GM23338 (cell line): Measurements from ENCODE around the gene MITF. TPM values are rescaled to one million over a fixed set of nuclear protein-coding genes. Genes with fewer than 3 reads are reported as not detected.

Experiments
- ATAC-seq: fragments of 200-7000 bp; cut with Tn5 transposase; 3 replicates; pipeline ENCODE4 v1.9.1; 2020
- DNase-seq: peaks from one replicate; pipeline ENCODE4 v3.0.0-alpha.2; 2015; ENCODE audit warnings: low spot score
- H2AFZ ChIP-seq: fragments of 200-600 bp; sonication (generic); 2 replicates; pipeline ENCODE4 v1.8.0; 2016; ENCODE audit warnings: antibody characterized with exemption, mild to moderate bottlenecking, moderate library complexity
- H3F3A ChIP-seq: fragments of 200-600 bp; sonication (generic); replicated peaks from 2 replicates; pipeline ENCODE4 v1.8.0; 2017; ENCODE audit warnings: antibody characterized with exemption, mixed run types, low read depth
- H3K27ac ChIP-seq: fragments of 200-600 bp; sonication (generic); 2 replicates; pipeline ENCODE4 v1.6.1; 2016; ENCODE audit warnings: low read depth
- H3K27me3 ChIP-seq: fragments of 200-600 bp; sonication (generic); 2 replicates; pipeline ENCODE4 v1.8.0; 2016; ENCODE audit warnings: mild to moderate bottlenecking, mixed run types, moderate library complexity; ENCODE audit not compliant: insufficient read depth
- H3K36me3 ChIP-seq: fragments of 200-600 bp; sonication (generic); 2 replicates; pipeline ENCODE4 v1.8.0; 2016; ENCODE audit warnings: mild to moderate bottlenecking; ENCODE audit not compliant: insufficient read depth
- H3K4me1 ChIP-seq: fragments of 200-600 bp; sonication (generic); 2 replicates; pipeline ENCODE4 v1.8.0; 2016; ENCODE audit warnings: mild to moderate bottlenecking, moderate library complexity; ENCODE audit not compliant: insufficient read depth
- H3K4me2 ChIP-seq: fragments of 200-600 bp; sonication (generic); 2 replicates; pipeline ENCODE4 v1.7.1; 2017; ENCODE audit warnings: mixed run types
- H3K4me3 ChIP-seq: fragments of 200-600 bp; sonication (generic); 2 replicates; pipeline ENCODE4 v1.6.1; 2016; ENCODE audit warnings: mixed run types
- H3K79me2 ChIP-seq: fragments of 200-600 bp; sonication (generic); replicated peaks from 2 replicates; pipeline ENCODE4 v1.8.0; 2017; ENCODE audit warnings: mild to moderate bottlenecking; ENCODE audit not compliant: insufficient read depth
- H3K9me2 ChIP-seq: fragments of 200-600 bp; sonication (generic); 2 replicates; pipeline ENCODE4 v1.8.0; 2017; ENCODE audit not compliant: insufficient read depth
- H4K20me1 ChIP-seq: fragments of 200-600 bp; sonication (generic); replicated peaks from 2 replicates; pipeline ENCODE4 v1.8.0; 2017; ENCODE audit warnings: mild to moderate bottlenecking; ENCODE audit not compliant: insufficient read depth
- H3K27ac Mint-ChIP-seq: 2 replicates; pipeline ENCODE4 v1.8.0; 2020; ENCODE audit warnings: inconsistent platforms, mild to moderate bottlenecking, moderate library complexity, mixed read lengths
- H3K27me3 Mint-ChIP-seq: 3 replicates; pipeline ENCODE4 v1.8.0; 2022; ENCODE audit warnings: low read depth, mild to moderate bottlenecking, moderate library complexity, mixed read lengths, inconsistent platforms; ENCODE audit not compliant: insufficient read depth, poor library complexity
- H3K36me3 Mint-ChIP-seq: 3 replicates; pipeline ENCODE4 v1.8.0; 2021; ENCODE audit warnings: low read depth, mild to moderate bottlenecking, inconsistent platforms, moderate library complexity, mixed read lengths
- H3K4me1 Mint-ChIP-seq: 3 replicates; pipeline ENCODE4 v1.8.0; 2020; ENCODE audit warnings: mild to moderate bottlenecking, inconsistent platforms, mixed read lengths
- H3K4me3 Mint-ChIP-seq: 3 replicates; pipeline ENCODE4 v1.8.0; 2021; ENCODE audit warnings: moderate library complexity, mild to moderate bottlenecking, inconsistent platforms, mixed read lengths
- H3K9me3 Mint-ChIP-seq: 3 replicates; pipeline ENCODE4 v1.8.0; 2020; ENCODE audit warnings: moderate library complexity, mild to moderate bottlenecking, inconsistent platforms, mixed read lengths
- CREB1 ChIP-seq: fragments of 250-450 bp; sonication (Bioruptor Pico); IDR thresholded peaks from 2 replicates; pipeline ENCODE4 v1.5.0; 2020; ENCODE audit warnings: low read depth, mild to moderate bottlenecking, moderate library complexity
- EZH2 ChIP-seq: fragments of 200-600 bp; sonication (generic); IDR thresholded peaks from one replicate; pipeline ENCODE4 v1.8.0; 2017; ENCODE audit warnings: antibody characterized with exemption, mild to moderate bottlenecking, low read depth; ENCODE audit not compliant: unreplicated experiment
- EZH2phosphoT487 ChIP-seq: fragments of 200-600 bp; sonication (generic); IDR thresholded peaks from one replicate; pipeline ENCODE4 v1.8.1; 2018; ENCODE audit warnings: antibody characterized with exemption; ENCODE audit not compliant: unreplicated experiment
- JUNB ChIP-seq: IDR thresholded peaks from one replicate; pipeline ENCODE4 v1.6.1; 2016; ENCODE audit warnings: antibody characterized with exemption; ENCODE audit not compliant: unreplicated experiment
- NANOG ChIP-seq: IDR thresholded peaks from 2 replicates; pipeline ENCODE4 v1.6.1; 2016; ENCODE audit warnings: antibody characterized with exemption, borderline replicate concordance
- POLR2AphosphoS5 ChIP-seq: IDR thresholded peaks from 2 replicates; pipeline ENCODE4 v1.6.1; 2016; ENCODE audit warnings: antibody characterized with exemption, low read depth
- STAT1 ChIP-seq: IDR thresholded peaks from one replicate; pipeline ENCODE4 v1.6.1; 2016; ENCODE audit warnings: antibody characterized with exemption; ENCODE audit not compliant: unreplicated experiment
- ZNF114 ChIP-seq: fragments of 250-450 bp; sonication (Bioruptor Pico); IDR thresholded peaks from 2 replicates; pipeline ENCODE4 v1.5.0; 2020; ENCODE audit warnings: mild to moderate bottlenecking, moderate library complexity
- ZNF331 ChIP-seq: fragments of 250-450 bp; sonication (Bioruptor Pico); IDR thresholded peaks from 2 replicates; pipeline ENCODE4 v1.5.0; 2020; ENCODE audit warnings: low read depth, mild to moderate bottlenecking, moderate library complexity
- polyA plus RNA-seq: library from polyadenylated mRNA; unstranded; fragments of >200 nt; fragmentation: Nextera tagmentation; extraction: Ambion mirVana; gene quantifications from 2 replicates; pipeline ENCODE4 v1.2.1, GENCODE V29; 2016
- total RNA-seq: library from RNA; depleted of rRNA; stranded (reverse); fragments of >200 nt; shearing (Covaris generic); gene quantifications from 2 replicates; pipeline ENCODE4 v1.2.3, GENCODE V29; 2014
- TF ChIP-seq, protein P1 (sequence below), 2 experiments: fragments of 200-600 bp in 1 of 2; sonication (generic) in 1 of 2; conservative IDR thresholded peaks; 2 replicates each; pipeline versions ENCODE4 v1.5.1 to v1.6.1; 2016 to 2017; ENCODE audit warnings: antibody characterized with exemption in 2 of 2, low read depth in 2 of 2, mild to moderate bottlenecking in 2 of 2, moderate library complexity in 1 of 2
- TF ChIP-seq, protein P2 (sequence below): IDR thresholded peaks from one replicate; pipeline ENCODE4 v1.6.1; 2018; ENCODE audit warnings: antibody characterized with exemption; ENCODE audit not compliant: unreplicated experiment
- TF ChIP-seq, protein P3 (sequence below): fragments of 250-450 bp; sonication (Bioruptor Pico); IDR thresholded peaks from 2 replicates; pipeline ENCODE4 v1.5.0; 2020; ENCODE audit warnings: mild to moderate bottlenecking, moderate library complexity
- TF ChIP-seq, protein P4 (sequence below): IDR thresholded peaks from 2 replicates; pipeline ENCODE4 v1.6.1; 2016; ENCODE audit warnings: antibody characterized with exemption

The MITF gene
- total and polyA plus RNA-seq, 2 experiments from 2014 or later: 1.9 to 2.4 TPM

DNA sequence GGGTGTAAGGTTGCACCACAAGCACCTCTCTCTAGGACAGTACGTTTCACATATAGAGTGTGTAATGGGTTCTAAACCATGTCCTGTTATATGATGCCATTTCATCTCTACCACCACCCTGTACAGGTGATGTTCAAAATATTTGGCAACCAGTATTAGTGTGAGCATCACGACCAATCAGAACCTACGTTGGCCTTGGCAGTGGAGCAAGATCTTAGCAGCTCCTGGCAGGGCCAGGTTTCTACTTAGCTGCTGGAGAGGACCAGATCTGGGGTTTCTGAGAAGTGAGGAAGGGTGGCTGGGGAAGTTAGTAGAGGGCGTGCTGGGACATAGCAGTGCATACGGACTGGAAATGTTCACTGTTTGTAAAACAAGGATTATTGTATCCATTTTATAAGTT lies 23.1 kb upstream of the MITF start:
- ATAC-seq: no peak
- Histone ChIP-seq H3K4me1 (peaks cover 10% of the 10 kb centered on the region), H3F3A (no peaks in the 10 kb centered on the region), H3K9me2 (peaks cover under 1% of the 10 kb centered on the region; the same call in 1 of the 2 replicates), H3K4me3 (no peak overlapping the region), H3K4me2 (no peak overlapping the region), H3K36me3 (no peaks in the 10 kb centered on the region), H4K20me1 (no peaks in the 10 kb centered on the region), H2AFZ (no peak overlapping the region), H3K79me2 (no peaks in the 10 kb centered on the region), H3K27me3 (no peaks in the 10 kb centered on the region), H3K27ac (no peak overlapping the region)
- Mint-ChIP-seq H3K27me3 (peaks cover 4% of the 10 kb centered on the region), H3K27ac (no peak overlapping the region), H3K4me1 (peaks cover 20% of the 10 kb centered on the region), H3K4me3 (no peak overlapping the region), H3K36me3 (no peaks in the 10 kb centered on the region), H3K9me3 (no peaks in the 10 kb centered on the region)
- TF ChIP-seq EZH2phosphoT487: no peak
- no peak for TF ChIP-seq EZH2
- TF ChIP-seq POLR2AphosphoS5: no peak
- no peak for TF ChIP-seq CREB1 (CRISPR knock-in tag)
- no peak for TF ChIP-seq STAT1
- TF ChIP-seq NANOG: no peak
- TF ChIP-seq, protein P1, sequence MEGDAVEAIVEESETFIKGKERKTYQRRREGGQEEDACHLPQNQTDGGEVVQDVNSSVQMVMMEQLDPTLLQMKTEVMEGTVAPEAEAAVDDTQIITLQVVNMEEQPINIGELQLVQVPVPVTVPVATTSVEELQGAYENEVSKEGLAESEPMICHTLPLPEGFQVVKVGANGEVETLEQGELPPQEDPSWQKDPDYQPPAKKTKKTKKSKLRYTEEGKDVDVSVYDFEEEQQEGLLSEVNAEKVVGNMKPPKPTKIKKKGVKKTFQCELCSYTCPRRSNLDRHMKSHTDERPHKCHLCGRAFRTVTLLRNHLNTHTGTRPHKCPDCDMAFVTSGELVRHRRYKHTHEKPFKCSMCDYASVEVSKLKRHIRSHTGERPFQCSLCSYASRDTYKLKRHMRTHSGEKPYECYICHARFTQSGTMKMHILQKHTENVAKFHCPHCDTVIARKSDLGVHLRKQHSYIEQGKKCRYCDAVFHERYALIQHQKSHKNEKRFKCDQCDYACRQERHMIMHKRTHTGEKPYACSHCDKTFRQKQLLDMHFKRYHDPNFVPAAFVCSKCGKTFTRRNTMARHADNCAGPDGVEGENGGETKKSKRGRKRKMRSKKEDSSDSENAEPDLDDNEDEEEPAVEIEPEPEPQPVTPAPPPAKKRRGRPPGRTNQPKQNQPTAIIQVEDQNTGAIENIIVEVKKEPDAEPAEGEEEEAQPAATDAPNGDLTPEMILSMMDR (conservative IDR thresholded peaks at IDR 0.05; ENCODE audit: low read depth in 2 of 2): no peak
- TF ChIP-seq JUNB: no peak
- no peak for TF ChIP-seq ZNF331 (CRISPR knock-in tag)
- TF ChIP-seq, protein P2, sequence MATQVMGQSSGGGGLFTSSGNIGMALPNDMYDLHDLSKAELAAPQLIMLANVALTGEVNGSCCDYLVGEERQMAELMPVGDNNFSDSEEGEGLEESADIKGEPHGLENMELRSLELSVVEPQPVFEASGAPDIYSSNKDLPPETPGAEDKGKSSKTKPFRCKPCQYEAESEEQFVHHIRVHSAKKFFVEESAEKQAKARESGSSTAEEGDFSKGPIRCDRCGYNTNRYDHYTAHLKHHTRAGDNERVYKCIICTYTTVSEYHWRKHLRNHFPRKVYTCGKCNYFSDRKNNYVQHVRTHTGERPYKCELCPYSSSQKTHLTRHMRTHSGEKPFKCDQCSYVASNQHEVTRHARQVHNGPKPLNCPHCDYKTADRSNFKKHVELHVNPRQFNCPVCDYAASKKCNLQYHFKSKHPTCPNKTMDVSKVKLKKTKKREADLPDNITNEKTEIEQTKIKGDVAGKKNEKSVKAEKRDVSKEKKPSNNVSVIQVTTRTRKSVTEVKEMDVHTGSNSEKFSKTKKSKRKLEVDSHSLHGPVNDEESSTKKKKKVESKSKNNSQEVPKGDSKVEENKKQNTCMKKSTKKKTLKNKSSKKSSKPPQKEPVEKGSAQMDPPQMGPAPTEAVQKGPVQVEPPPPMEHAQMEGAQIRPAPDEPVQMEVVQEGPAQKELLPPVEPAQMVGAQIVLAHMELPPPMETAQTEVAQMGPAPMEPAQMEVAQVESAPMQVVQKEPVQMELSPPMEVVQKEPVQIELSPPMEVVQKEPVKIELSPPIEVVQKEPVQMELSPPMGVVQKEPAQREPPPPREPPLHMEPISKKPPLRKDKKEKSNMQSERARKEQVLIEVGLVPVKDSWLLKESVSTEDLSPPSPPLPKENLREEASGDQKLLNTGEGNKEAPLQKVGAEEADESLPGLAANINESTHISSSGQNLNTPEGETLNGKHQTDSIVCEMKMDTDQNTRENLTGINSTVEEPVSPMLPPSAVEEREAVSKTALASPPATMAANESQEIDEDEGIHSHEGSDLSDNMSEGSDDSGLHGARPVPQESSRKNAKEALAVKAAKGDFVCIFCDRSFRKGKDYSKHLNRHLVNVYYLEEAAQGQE: no peak
- no peak for TF ChIP-seq ZNF114 (CRISPR knock-in tag)
- TF ChIP-seq, protein P3, sequence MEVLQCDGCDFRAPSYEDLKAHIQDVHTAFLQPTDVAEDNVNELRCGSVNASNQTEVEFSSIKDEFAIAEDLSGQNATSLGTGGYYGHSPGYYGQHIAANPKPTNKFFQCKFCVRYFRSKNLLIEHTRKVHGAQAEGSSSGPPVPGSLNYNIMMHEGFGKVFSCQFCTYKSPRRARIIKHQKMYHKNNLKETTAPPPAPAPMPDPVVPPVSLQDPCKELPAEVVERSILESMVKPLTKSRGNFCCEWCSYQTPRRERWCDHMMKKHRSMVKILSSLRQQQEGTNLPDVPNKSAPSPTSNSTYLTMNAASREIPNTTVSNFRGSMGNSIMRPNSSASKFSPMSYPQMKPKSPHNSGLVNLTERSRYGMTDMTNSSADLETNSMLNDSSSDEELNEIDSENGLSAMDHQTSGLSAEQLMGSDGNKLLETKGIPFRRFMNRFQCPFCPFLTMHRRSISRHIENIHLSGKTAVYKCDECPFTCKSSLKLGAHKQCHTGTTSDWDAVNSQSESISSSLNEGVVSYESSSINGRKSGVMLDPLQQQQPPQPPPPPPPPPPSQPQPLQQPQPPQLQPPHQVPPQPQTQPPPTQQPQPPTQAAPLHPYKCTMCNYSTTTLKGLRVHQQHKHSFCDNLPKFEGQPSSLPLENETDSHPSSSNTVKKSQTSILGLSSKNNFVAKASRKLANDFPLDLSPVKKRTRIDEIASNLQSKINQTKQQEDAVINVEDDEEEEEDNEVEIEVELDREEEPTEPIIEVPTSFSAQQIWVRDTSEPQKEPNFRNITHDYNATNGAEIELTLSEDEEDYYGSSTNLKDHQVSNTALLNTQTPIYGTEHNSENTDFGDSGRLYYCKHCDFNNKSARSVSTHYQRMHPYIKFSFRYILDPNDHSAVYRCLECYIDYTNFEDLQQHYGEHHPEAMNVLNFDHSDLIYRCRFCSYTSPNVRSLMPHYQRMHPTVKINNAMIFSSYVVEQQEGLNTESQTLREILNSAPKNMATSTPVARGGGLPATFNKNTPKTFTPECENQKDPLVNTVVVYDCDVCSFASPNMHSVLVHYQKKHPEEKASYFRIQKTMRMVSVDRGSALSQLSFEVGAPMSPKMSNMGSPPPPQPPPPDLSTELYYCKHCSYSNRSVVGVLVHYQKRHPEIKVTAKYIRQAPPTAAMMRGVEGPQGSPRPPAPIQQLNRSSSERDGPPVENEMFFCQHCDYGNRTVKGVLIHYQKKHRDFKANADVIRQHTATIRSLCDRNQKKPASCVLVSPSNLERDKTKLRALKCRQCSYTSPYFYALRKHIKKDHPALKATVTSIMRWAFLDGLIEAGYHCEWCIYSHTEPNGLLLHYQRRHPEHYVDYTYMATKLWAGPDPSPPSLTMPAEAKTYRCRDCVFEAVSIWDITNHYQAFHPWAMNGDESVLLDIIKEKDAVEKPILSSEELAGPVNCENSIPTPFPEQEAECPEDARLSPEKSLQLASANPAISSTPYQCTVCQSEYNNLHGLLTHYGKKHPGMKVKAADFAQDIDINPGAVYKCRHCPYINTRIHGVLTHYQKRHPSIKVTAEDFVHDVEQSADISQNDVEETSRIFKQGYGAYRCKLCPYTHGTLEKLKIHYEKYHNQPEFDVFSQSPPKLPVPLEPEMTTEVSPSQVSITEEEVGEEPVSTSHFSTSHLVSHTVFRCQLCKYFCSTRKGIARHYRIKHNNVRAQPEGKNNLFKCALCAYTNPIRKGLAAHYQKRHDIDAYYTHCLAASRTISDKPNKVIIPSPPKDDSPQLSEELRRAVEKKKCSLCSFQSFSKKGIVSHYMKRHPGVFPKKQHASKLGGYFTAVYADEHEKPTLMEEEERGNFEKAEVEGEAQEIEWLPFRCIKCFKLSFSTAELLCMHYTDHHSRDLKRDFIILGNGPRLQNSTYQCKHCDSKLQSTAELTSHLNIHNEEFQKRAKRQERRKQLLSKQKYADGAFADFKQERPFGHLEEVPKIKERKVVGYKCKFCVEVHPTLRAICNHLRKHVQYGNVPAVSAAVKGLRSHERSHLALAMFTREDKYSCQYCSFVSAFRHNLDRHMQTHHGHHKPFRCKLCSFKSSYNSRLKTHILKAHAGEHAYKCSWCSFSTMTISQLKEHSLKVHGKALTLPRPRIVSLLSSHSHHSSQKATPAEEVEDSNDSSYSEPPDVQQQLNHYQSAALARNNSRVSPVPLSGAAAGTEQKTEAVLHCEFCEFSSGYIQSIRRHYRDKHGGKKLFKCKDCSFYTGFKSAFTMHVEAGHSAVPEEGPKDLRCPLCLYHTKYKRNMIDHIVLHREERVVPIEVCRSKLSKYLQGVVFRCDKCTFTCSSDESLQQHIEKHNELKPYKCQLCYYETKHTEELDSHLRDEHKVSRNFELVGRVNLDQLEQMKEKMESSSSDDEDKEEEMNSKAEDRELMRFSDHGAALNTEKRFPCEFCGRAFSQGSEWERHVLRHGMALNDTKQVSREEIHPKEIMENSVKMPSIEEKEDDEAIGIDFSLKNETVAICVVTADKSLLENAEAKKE: no peak
- TF ChIP-seq, protein P4, sequence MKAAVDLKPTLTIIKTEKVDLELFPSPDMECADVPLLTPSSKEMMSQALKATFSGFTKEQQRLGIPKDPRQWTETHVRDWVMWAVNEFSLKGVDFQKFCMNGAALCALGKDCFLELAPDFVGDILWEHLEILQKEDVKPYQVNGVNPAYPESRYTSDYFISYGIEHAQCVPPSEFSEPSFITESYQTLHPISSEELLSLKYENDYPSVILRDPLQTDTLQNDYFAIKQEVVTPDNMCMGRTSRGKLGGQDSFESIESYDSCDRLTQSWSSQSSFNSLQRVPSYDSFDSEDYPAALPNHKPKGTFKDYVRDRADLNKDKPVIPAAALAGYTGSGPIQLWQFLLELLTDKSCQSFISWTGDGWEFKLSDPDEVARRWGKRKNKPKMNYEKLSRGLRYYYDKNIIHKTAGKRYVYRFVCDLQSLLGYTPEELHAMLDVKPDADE: no peak
- no peak for DNase-seq
